SK-N-SH (cell line): ENCODE results near the gene TMPRSS9. TPM values are rescaled to one million over a fixed set of nuclear protein-coding genes. Genes with fewer than 3 reads are reported as not detected.

ENCODE experiments used
- CTCF ChIA-PET: fragments of 300-600, 350-600 bp; formaldehyde crosslinking; extraction: SDS; loops from one replicate; lab custom pipeline; 2021; lab: Yijun Ruan, JAX
- POLR2A ChIA-PET: fragments of 350-600 bp; sonication (Branson Sonifier 250); formaldehyde crosslinking; extraction: SDS; loops from one replicate; lab custom pipeline; 2020; ENCODE audit warnings: antibody characterized with exemption, inconsistent platforms; lab: Yijun Ruan, JAX
- DNase-seq: peaks from one replicate; pipeline ENCODE4 v3.0.0; 2012
- H2AFZ ChIP-seq: fragments of 200-600 bp; sonication (generic); 2 replicates; pipeline ENCODE4 v1.8.1; 2016; ENCODE audit warnings: antibody characterized with exemption, mild to moderate bottlenecking, low read depth
- H3F3A ChIP-seq: fragments of 200-600 bp; sonication (generic); replicated peaks from 2 replicates; pipeline ENCODE3; 2016; ENCODE audit warnings: antibody characterized with exemption, mild to moderate bottlenecking; ENCODE audit not compliant: insufficient read depth
- H3K27ac ChIP-seq, 2 experiments: fragments of 200-500 bp in 1 of 2; fragments of 200-600 bp in 1 of 2; sonication (Bioruptor generic) in 1 of 2; sonication (generic), shearing (Covaris generic) in 1 of 2; 2 replicates each; pipeline versions ENCODE4 v1.5.1 to v1.6.1; 2014 to 2016; ENCODE audit warnings: low read depth in 2 of 2, inconsistent platforms in 1 of 2, low read length in 1 of 2, mild to moderate bottlenecking in 1 of 2, mixed read lengths in 1 of 2
- H3K27me3 ChIP-seq: fragments of 200-600 bp; sonication (generic), shearing (Covaris generic); 2 replicates; pipeline ENCODE4 v1.6.1; 2016; ENCODE audit warnings: mixed run types; ENCODE audit not compliant: insufficient read depth
- H3K36me3 ChIP-seq, 2 experiments: fragments of 200-500 bp in 1 of 2; fragments of 200-600 bp in 1 of 2; sonication (Bioruptor generic) in 1 of 2; sonication (generic) in 1 of 2; replicated peaks in 1 of 2; 2 replicates each; pipeline versions ENCODE3 to v1.5.1; 2014 to 2016; ENCODE audit warnings: low read length in 1 of 2, mild to moderate bottlenecking in 1 of 2; ENCODE audit not compliant: insufficient read depth in 2 of 2, control insufficient read depth in 1 of 2
- H3K4me1 ChIP-seq, 2 experiments: fragments of 200-500 bp in 1 of 2; fragments of 200-600 bp in 1 of 2; sonication (Bioruptor generic) in 1 of 2; sonication (generic), shearing (Covaris generic) in 1 of 2; 2 replicates each; pipeline versions ENCODE4 v1.5.1 to v1.6.1; 2014 to 2016; ENCODE audit warnings: low read depth in 1 of 2, low read length in 1 of 2, mixed run types in 1 of 2; ENCODE audit not compliant: insufficient read depth in 2 of 2, control insufficient read depth in 1 of 2
- H3K4me2 ChIP-seq: fragments of 200-600 bp; sonication (generic), shearing (Covaris generic); 2 replicates; pipeline ENCODE4 v1.6.1; 2017; ENCODE audit warnings: mixed run types
- H3K4me3 ChIP-seq, 2 experiments: fragments of 200-500 bp in 1 of 2; fragments of 200-600 bp in 1 of 2; sonication (Bioruptor generic) in 1 of 2; sonication (generic), shearing (Covaris generic) in 1 of 2; 2 replicates each; pipeline versions ENCODE4 v1.5.1 to v1.8.1; 2014 to 2016; ENCODE audit warnings: low read depth in 2 of 2, inconsistent platforms in 1 of 2, low read length in 1 of 2, mild to moderate bottlenecking in 1 of 2, mixed read lengths in 1 of 2, moderate library complexity in 1 of 2
- H3K79me2 ChIP-seq: fragments of 200-600 bp; sonication (generic); 2 replicates; pipeline ENCODE4 v1.8.1; 2017; ENCODE audit warnings: mild to moderate bottlenecking; ENCODE audit not compliant: insufficient read depth
- H3K9ac ChIP-seq: fragments of 200-600 bp; sonication (generic); 2 replicates; pipeline ENCODE4 v1.6.1; 2017; ENCODE audit warnings: mixed run types
- H3K9me2 ChIP-seq: fragments of 200-600 bp; sonication (generic); 2 replicates; pipeline ENCODE4 v1.6.1; 2017; ENCODE audit warnings: mixed run types
- H3K9me3 ChIP-seq: fragments of 200-600 bp; sonication (generic); 2 replicates; pipeline ENCODE4 v1.6.1; 2017; ENCODE audit warnings: mixed run types, mild to moderate bottlenecking, moderate library complexity
- H4K20me1 ChIP-seq: fragments of 200-600 bp; sonication (generic); 2 replicates; pipeline ENCODE4 v1.6.1; 2017; ENCODE audit warnings: mild to moderate bottlenecking, mixed run types; ENCODE audit not compliant: insufficient read depth
- CTCF ChIP-seq: fragments of 200-600 bp; sonication (generic); IDR thresholded peaks from 2 replicates; pipeline ENCODE4 v1.6.1; 2017; ENCODE audit warnings: antibody characterized with exemption, mild to moderate bottlenecking, moderate library complexity
- EP300 ChIP-seq, 2 experiments: IDR thresholded peaks; 2 replicates each; pipeline versions ENCODE4 v1.4.0 to v1.6.1; 2012; ENCODE audit warnings: borderline replicate concordance in 1 of 2, low read depth in 1 of 2, low read length in 1 of 2
- FOSL2 ChIP-seq: IDR thresholded peaks from 2 replicates; pipeline ENCODE4 v1.4.0; 2012; ENCODE audit warnings: low read depth, mild to moderate bottlenecking, moderate library complexity, borderline replicate concordance
- FOXM1 ChIP-seq: IDR thresholded peaks from 2 replicates; pipeline ENCODE4 v1.4.0; 2012; ENCODE audit warnings: low read depth, mild to moderate bottlenecking
- GATA2 ChIP-seq: sonication (generic); formaldehyde crosslinking; IDR thresholded peaks from 2 replicates; pipeline ENCODE4 v1.5.0; 2020; ENCODE audit warnings: mild to moderate bottlenecking, missing genetic modification reagents
- JUND ChIP-seq: IDR thresholded peaks from 2 replicates; pipeline ENCODE4 v1.4.0; 2012
- MEF2A ChIP-seq: IDR thresholded peaks from 2 replicates; pipeline ENCODE4 v1.4.0; 2012; ENCODE audit warnings: low read depth, borderline replicate concordance
- MXI1 ChIP-seq: IDR thresholded peaks from 2 replicates; pipeline ENCODE4 v1.6.1; 2012; ENCODE audit warnings: mild to moderate bottlenecking, low read depth, low read length, improper control_type of control experiment
- PBX3 ChIP-seq: IDR thresholded peaks from 2 replicates; pipeline ENCODE4; 2012
- RCOR1 ChIP-seq: fragments of 150-350 bp; IDR thresholded peaks from 2 replicates; pipeline ENCODE4 v1.6.1; 2017; ENCODE audit warnings: antibody characterized with exemption, low read length
- REST ChIP-seq: IDR thresholded peaks from 2 replicates; pipeline ENCODE4 v1.6.1; 2012; ENCODE audit warnings: mild to moderate bottlenecking, low read depth, low read length, moderate library complexity
- SIN3A ChIP-seq: IDR thresholded peaks from 2 replicates; pipeline ENCODE4 v1.6.1; 2012; ENCODE audit warnings: low read depth, mild to moderate bottlenecking, low read length, moderate library complexity, borderline replicate concordance
- SMC3 ChIP-seq: IDR thresholded peaks from 2 replicates; pipeline ENCODE4 v1.6.1; 2012; ENCODE audit warnings: low read depth, low read length, improper control_type of control experiment
- USF1 ChIP-seq: IDR thresholded peaks from 2 replicates; pipeline ENCODE4 v1.4.0; 2012; ENCODE audit warnings: low read depth, borderline replicate concordance
- YY1 ChIP-seq: IDR thresholded peaks from 2 replicates; pipeline ENCODE4 v1.4.0; 2012; ENCODE audit warnings: low read depth, mild to moderate bottlenecking
- ZBTB33 ChIP-seq: IDR thresholded peaks from 2 replicates; pipeline ENCODE4 v1.4.0; 2012; ENCODE audit warnings: low read depth, borderline replicate concordance
- WGBS: methylation state at CpG from one replicate; pipeline ENCODE4 v1.1.6; 2017; ENCODE audit warnings: low lambda C conversion rate; 5-methylcytosine and 5-hydroxymethylcytosine counted together
- polyA plus RNA-seq, 3 experiments: library from polyadenylated mRNA; depleted of rRNA; stranded (reverse); fragments of >200 nt; gene quantifications; 2 replicates each; pipeline ENCODE4 v1.2.3, GENCODE V29; 2012
- TF ChIP-seq, protein P1 (sequence below): fragments of 150-350 bp; IDR thresholded peaks from 2 replicates; pipeline ENCODE4 v1.6.1; 2017; ENCODE audit warnings: antibody characterized with exemption, low read length, low read depth, borderline replicate concordance

The TMPRSS9 gene
- polyA plus RNA-seq (2012; rRNA removed): not detected in 2 replicates
- polyA plus RNA-seq (2012; cell fraction: cytosol; rRNA removed): not detected in 2 replicates
- polyA plus RNA-seq (2012; cell fraction: nucleus; rRNA removed): 0.06 TPM in 1 of 2 replicates, not detected in the other

- H2AFZ ChIP-seq: no peak within 1 kb of the TSS
- no peaks in the 10 kb centered on the region for H3K9me3 ChIP-seq
- H3K4me1 ChIP-seq: no peaks in the 10 kb centered on the region; a peak in 1 of 4 replicates
- POLR2A ChIA-PET: no interaction called here
- DNase-seq: peak; percentile 60
- no peak within 1 kb of the TSS for H3K27ac ChIP-seq
- H3K27me3 ChIP-seq: peaks cover 21% of the 10 kb centered on the region
- H3K9ac ChIP-seq: no peak within 1 kb of the TSS
- H3K9me2 ChIP-seq: no peaks in the 10 kb centered on the region
- H4K20me1 ChIP-seq: no peaks in the 10 kb centered on the region
- H3K4me3 ChIP-seq: no peak within 1 kb of the TSS
- 28% methylated on average over 34 of the region's 44 CpGs for WGBS
- no peaks in the 10 kb centered on the region for H3F3A ChIP-seq
- no peak within 1 kb of the TSS for H3K4me2 ChIP-seq
- no peak for TF ChIP-seq JUND
- TF ChIP-seq FOSL2: no peak
- TF ChIP-seq, protein P1, sequence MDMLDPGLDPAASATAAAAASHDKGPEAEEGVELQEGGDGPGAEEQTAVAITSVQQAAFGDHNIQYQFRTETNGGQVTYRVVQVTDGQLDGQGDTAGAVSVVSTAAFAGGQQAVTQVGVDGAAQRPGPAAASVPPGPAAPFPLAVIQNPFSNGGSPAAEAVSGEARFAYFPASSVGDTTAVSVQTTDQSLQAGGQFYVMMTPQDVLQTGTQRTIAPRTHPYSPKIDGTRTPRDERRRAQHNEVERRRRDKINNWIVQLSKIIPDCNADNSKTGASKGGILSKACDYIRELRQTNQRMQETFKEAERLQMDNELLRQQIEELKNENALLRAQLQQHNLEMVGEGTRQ: no peak
- TF ChIP-seq MEF2A: no peak
- TF ChIP-seq REST: no peak
- TF ChIP-seq SMC3: no peak
- no peak for TF ChIP-seq FOXM1
- no peak for TF ChIP-seq MXI1
- no peak for TF ChIP-seq GATA2 (CRISPR knock-in tag)
- no peak for TF ChIP-seq CTCF
- TF ChIP-seq ZBTB33: no peak
- no peak for TF ChIP-seq YY1
- no peak for TF ChIP-seq RCOR1
- TF ChIP-seq EP300 (IDR thresholded peaks at IDR 0.05; ENCODE audit: borderline replicate concordance in 1 of 2, low read depth in 1 of 2, low read length in 1 of 2): no peak
- no peak for TF ChIP-seq USF1
- TF ChIP-seq SIN3A: no peak
- TF ChIP-seq PBX3: no peak
- H3K79me2 ChIP-seq: no peaks in the 10 kb centered on the region
- CTCF ChIA-PET: no interaction called here
- no peaks in the 10 kb centered on the region for H3K36me3 ChIP-seq
Measured at GRCh38 chr19:2359992-2360685, at the start of gene TMPRSS9. Gene TMPRSS9 (plus strand): TSS chr19:2360265. CDS start chr19:2389786, 29,521 bp downstream.
